Measurements from ENCODE around the gene CBL. TPM values are rescaled to one million over a fixed set of nuclear protein-coding genes. Genes with fewer than 3 reads are reported as not detected.

CBL gene
- 9.5 and 10.4 TPM in 2 replicates for polyA plus RNA-seq (2012; rRNA removed)
- polyA plus RNA-seq (2012; cell fraction: cytosol; rRNA removed), result 9.7 and 11.1 TPM in 2 replicates
- polyA plus RNA-seq (2012; cell fraction: nucleus; rRNA removed), result 11.5 and 17.0 TPM in 2 replicates

DNA sequence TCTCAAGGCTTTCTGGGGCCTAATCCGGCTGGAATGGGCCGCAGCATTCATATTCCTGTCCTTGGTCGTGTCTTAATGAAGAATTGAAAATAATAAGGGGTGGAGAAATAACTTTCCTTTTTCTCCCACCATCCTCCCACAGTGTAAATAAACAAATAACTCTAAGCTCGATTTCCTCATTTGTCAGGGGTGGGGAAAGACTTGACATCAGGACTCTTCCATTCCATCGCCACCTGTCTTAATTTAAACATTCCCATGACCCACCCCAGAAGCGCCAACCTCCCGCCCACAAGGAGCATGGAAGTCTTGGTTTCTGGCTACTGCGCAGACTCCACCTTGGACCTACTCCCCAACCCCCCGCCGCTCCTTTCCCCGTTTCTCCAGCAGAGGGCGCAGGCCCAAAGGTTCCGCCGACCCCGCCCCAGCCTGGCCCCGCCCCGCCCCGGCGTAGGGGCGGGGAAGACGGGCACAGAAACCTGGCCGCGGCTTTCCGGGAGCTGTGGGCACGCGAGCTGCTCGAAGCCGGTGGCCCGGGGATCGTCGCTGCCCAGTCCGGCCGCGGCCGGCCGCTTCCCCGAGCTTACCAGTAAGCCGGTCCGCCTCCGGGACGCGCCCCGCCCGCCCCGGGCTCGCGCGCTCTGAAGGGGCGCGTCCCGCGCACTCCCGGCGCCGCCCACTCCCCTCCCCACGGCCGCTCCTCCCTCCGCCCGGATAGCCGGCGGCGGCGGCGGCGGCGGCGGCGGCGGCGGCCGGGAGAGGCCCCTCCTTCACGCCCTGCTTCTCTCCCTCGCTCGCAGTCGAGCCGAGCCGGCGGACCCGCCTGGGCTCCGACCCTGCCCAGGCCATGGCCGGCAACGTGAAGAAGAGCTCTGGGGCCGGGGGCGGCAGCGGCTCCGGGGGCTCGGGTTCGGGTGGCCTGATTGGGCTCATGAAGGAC lies at the start of gene CBL:
TSS of gene CBL (plus strand) at position 766 of the 937 bp plus-strand sequence. CDS start at position 845, 79 bp downstream.
- peaks cover 2% of the 10 kb centered on the region for H3F3A ChIP-seq (replicated peaks; ENCODE audit: insufficient read depth)
- WGBS (ENCODE audit: low lambda C conversion rate), result 3% methylated on average over 11 of the region's 88 CpGs

More for the DNA sequence above, at the start of gene CBL:
- ChIA-PET CTCF (interaction anchor here (0.6 to 4.4 kb wide), 52 partner anchors 9 to 269 kb away, joined by 3 to 33 read pairs (median 4); partner anchors contain the start of genes DPAGT1, MCAM, NLRX1 and RNF26), POLR2A (interaction anchor here (0.6 to 1.6 kb wide), 3 partner anchors 53 to 133 kb away, joined by 3 to 5 read pairs (median 5); partner anchors contain the start of gene MCAM)
- H3K4me1 ChIP-seq (ENCODE audit: control insufficient read depth in 1 of 2, insufficient read depth in 2 of 2, low read depth in 1 of 2, low read length in 1 of 2), result peaks cover 5 to 7% of the 10 kb centered on the region in 2 experiments; a peak in 3 of 4 replicates
- peaks cover 36% of the 10 kb centered on the region for H4K20me1 ChIP-seq (ENCODE audit: insufficient read depth)
- no peaks in the 10 kb centered on the region for H3K27me3 ChIP-seq (ENCODE audit: insufficient read depth)
- peak within 1 kb of the TSS; percentile 85 for H3K4me2 ChIP-seq
- H3K9me2 ChIP-seq, result no peaks in the 10 kb centered on the region
- H3K79me2 ChIP-seq (ENCODE audit: insufficient read depth), result peaks cover 46% of the 10 kb centered on the region
- TF ChIP-seq SMC3 (IDR thresholded peaks at IDR 0.05; ENCODE audit: low read depth, low read length) (peak; percentile 64), RAD21 (IDR thresholded peaks at IDR 0.05; ENCODE audit: low read length) (peak; percentile 57), MXI1 (IDR thresholded peaks at IDR 0.05; ENCODE audit: low read depth, low read length) (0 out of 2 replicates have a peak, but pooled peaks have one; percentile 34), TAF1 (IDR thresholded peaks at IDR 0.05; ENCODE audit: borderline replicate concordance, low read depth, low read length) (no peak; the same call in 1 of the 2 replicates), RXRA (IDR thresholded peaks at IDR 0.05; ENCODE audit: borderline replicate concordance, low read depth) (no peak), FOXM1 (IDR thresholded peaks at IDR 0.05; ENCODE audit: low read depth) (no peak), POLR2AphosphoS5 (IDR thresholded peaks at IDR 0.05; ENCODE audit: low read depth, low read length) (peak; percentile 28; the same call in 1 of the 2 replicates), NRF1 (IDR thresholded peaks at IDR 0.05; ENCODE audit: low read depth, low read length) (peak; percentile 74), YY1 (IDR thresholded peaks at IDR 0.05; ENCODE audit: low read depth) (peak; percentile 50), TCF12 (IDR thresholded peaks at IDR 0.05) (no peak), EP300 (IDR thresholded peaks at IDR 0.05; ENCODE audit: borderline replicate concordance in 1 of 2, low read depth in 1 of 2, low read length in 1 of 2) (peak in 1 of 2 experiments; percentile 46; a peak in 1 of 4 replicates), FOXJ3 (CRISPR knock-in tag; IDR thresholded peaks at IDR 0.05) (no peak), RFX5 (IDR thresholded peaks at IDR 0.05; ENCODE audit: low read length) (0 out of 2 replicates have a peak, but pooled peaks have one; percentile 21), CHD2 (IDR thresholded peaks at IDR 0.05; ENCODE audit: low read length, partially characterized antibody) (peak; percentile 83)
- TF ChIP-seq, protein P1, sequence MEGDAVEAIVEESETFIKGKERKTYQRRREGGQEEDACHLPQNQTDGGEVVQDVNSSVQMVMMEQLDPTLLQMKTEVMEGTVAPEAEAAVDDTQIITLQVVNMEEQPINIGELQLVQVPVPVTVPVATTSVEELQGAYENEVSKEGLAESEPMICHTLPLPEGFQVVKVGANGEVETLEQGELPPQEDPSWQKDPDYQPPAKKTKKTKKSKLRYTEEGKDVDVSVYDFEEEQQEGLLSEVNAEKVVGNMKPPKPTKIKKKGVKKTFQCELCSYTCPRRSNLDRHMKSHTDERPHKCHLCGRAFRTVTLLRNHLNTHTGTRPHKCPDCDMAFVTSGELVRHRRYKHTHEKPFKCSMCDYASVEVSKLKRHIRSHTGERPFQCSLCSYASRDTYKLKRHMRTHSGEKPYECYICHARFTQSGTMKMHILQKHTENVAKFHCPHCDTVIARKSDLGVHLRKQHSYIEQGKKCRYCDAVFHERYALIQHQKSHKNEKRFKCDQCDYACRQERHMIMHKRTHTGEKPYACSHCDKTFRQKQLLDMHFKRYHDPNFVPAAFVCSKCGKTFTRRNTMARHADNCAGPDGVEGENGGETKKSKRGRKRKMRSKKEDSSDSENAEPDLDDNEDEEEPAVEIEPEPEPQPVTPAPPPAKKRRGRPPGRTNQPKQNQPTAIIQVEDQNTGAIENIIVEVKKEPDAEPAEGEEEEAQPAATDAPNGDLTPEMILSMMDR (IDR thresholded peaks at IDR 0.05), result peak; percentile 78
- TF ChIP-seq, protein P2, sequence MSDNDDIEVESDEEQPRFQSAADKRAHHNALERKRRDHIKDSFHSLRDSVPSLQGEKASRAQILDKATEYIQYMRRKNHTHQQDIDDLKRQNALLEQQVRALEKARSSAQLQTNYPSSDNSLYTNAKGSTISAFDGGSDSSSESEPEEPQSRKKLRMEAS (IDR thresholded peaks at IDR 0.05; ENCODE audit: low read depth), result 0 out of 2 replicates have a peak, but pooled peaks have one; percentile 24
- TF ChIP-seq, protein P3, sequence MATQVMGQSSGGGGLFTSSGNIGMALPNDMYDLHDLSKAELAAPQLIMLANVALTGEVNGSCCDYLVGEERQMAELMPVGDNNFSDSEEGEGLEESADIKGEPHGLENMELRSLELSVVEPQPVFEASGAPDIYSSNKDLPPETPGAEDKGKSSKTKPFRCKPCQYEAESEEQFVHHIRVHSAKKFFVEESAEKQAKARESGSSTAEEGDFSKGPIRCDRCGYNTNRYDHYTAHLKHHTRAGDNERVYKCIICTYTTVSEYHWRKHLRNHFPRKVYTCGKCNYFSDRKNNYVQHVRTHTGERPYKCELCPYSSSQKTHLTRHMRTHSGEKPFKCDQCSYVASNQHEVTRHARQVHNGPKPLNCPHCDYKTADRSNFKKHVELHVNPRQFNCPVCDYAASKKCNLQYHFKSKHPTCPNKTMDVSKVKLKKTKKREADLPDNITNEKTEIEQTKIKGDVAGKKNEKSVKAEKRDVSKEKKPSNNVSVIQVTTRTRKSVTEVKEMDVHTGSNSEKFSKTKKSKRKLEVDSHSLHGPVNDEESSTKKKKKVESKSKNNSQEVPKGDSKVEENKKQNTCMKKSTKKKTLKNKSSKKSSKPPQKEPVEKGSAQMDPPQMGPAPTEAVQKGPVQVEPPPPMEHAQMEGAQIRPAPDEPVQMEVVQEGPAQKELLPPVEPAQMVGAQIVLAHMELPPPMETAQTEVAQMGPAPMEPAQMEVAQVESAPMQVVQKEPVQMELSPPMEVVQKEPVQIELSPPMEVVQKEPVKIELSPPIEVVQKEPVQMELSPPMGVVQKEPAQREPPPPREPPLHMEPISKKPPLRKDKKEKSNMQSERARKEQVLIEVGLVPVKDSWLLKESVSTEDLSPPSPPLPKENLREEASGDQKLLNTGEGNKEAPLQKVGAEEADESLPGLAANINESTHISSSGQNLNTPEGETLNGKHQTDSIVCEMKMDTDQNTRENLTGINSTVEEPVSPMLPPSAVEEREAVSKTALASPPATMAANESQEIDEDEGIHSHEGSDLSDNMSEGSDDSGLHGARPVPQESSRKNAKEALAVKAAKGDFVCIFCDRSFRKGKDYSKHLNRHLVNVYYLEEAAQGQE (IDR thresholded peaks at IDR 0.05; ENCODE audit: low read depth, low read length), result 0 out of 2 replicates have a peak, but pooled peaks have one; percentile 27
- no peaks in the 10 kb centered on the region for H3K9me3 ChIP-seq
- peak; percentile 98 for DNase-seq
- peak within 1 kb of the TSS; percentile 90 for H3K27ac ChIP-seq (ENCODE audit: low read depth in 2 of 2, low read length in 1 of 2)
- peak within 1 kb of the TSS; percentile 95 for H3K9ac ChIP-seq
- H3K4me3 ChIP-seq (ENCODE audit: low read depth in 2 of 2, low read length in 1 of 2), result peak within 1 kb of the TSS; percentile 78 to 99
- H3K36me3 ChIP-seq (replicated peaks in 1 of 2; ENCODE audit: control insufficient read depth in 1 of 2, insufficient read depth in 2 of 2, low read length in 1 of 2), result peaks cover 0 to 5% of the 10 kb centered on the region in 2 experiments
- H2AFZ ChIP-seq (ENCODE audit: low read depth), result peak within 1 kb of the TSS; percentile 97
